HG03558 (cell line): Measurements from ENCODE around the gene XYLT2.

Experiments
- ATAC-seq: cut with Tn5 transposase; IDR thresholded peaks from one replicate; pipeline ENCODE4 v1.9.1; 2021; ENCODE audit warnings: moderate number of reproducible peaks; ENCODE audit not compliant: unreplicated experiment; ENCODE audit errors: extremely low read depth

XYLT2 gene

DNA sequence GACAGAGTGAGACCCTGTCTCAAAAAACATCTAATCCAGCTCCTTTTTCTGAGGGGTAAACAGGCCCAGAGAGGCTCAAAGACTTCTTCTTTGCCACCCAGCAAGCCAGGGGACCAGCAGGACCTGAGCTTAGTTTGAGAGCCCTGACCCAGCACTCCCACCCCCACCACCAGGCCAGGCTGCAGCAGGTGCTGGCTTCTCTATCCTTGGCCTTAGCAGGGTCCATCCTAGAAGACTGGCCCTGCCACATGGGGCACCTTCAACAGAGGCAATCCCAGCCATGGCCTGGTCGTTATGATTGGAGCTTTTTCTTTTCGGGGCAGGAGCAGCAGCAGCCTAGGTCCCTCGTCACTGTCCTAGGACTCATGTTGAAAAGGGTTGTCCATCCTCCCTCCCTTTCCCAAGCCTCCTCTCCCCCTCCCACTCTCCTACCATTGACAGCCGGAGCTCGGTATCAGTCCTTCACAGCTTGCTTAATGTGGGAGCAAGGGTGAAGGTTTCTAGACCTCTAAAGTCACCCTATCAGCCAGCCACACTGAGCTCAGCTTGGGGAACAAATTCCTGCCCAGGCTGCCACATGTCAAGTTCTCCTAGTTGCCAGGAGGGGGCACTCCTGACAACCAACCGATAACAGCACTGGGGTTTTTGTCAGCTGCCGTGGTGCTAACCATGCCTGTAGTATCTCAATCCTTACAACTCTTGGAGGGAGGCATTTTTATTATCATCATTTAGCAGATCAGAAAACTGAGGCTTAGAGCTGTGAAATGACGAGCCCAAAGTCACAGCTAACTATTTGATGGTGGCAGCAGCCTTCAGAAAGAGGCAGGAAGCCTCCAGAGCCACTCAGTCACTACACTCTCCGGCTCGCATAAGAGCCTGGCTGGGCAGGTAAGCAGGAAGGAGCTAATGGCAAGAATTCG lies 15.9 kb downstream of the XYLT2 start:
- no peak for ATAC-seq

DNA sequence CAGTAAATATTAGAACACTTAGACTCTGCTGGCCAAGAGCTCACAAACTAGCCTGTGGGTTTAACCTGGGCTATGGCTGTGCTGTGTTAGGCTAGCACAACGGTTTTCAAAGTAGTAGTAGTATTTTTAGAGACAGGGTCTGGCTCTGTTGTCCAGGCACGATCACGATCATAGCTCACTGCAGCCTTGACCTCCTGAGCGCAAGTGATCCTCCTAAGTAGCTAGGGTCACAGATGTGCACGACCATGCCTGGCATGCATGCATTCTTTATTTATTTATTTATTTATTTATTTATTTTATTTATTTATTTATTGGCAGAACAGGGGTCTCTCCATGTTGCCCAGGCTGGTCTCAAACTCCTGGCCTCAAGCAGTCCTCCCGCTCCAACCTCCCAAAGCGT lies 16.7 kb downstream of the XYLT2 start:
- no peak for ATAC-seq

DNA sequence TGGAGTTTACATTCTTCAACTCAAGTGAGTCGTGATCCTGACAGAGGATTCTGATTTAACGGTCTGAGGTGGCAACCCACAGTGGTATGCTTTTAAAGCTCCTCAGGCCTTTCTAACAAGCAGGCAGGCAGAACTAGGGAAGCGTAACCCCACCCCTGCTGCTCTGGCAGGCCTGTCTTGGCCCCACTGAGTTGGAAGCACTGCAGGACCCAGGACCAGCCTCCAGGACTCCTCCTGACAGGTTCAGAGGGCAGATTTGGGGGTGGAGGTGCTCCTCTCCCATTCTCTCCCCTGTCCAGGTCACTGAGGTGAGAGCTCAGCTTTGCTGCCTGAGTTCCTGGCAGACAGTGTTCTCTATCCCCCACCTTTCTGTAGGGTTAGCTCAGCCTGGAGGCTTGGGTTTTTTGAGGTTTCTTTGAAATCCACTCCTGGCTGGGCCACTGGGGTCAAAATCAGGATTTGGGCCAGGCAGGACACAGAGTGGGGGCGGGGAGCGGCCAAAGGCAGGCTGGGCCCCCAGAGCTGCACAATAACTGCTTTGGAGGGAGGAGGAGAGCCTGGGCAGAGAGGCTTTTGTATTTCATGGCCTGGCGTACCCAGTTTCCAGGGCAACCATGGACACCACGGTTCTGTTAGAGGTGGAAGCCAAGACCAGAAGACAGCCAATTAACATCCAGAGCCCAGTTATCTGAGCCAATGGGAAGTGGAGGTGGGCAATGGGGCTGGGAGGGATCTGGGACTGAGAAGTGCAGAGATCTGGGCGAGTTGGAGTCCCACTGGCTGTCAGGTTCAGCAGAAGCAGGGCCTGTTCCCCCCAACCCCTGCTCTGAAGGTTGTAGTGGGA lies 17.5 kb downstream of the XYLT2 start:
- no peak for ATAC-seq

DNA sequence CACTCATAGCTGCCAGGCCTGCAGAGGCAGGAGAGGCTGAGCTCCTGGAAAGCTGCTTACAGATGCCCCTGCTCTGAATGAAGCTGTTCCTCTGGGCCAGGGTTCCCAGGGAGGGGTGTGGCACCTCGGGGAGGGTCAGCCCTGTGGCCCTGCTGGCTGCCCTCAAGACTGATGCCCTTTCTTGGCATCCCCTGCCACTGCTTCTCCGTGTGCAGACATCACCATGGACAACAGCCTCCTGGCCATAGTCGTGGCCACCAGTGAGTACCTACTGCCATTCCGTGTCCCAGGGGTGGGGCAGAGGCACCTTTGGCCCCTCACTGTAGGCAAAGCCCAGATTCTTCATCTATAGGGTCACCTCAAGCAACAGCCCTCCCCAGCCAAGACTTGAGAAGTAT lies 18.1 kb downstream of the XYLT2 start:
- ATAC-seq, result no peak

DNA sequence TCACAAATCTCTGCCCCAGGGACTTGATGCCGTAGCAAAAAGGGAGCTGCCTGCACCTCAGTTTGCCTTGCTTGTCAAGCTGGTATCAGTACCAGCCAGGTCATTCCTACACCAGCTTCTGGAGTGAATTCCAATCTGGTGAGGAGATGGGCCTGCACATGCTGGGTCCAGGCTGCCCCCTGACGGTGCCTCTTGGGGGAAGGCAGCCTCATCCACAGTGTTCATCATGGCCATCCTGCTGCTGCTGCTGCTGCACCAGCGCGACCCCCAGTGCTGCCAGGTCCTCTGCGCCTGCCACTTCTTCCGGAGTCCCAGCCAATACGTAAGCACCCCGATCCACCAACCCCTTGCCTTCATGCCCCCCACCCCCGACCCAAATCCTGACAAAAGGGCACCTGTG lies 18.8 kb downstream of the XYLT2 start:
- no peak for ATAC-seq

DNA sequence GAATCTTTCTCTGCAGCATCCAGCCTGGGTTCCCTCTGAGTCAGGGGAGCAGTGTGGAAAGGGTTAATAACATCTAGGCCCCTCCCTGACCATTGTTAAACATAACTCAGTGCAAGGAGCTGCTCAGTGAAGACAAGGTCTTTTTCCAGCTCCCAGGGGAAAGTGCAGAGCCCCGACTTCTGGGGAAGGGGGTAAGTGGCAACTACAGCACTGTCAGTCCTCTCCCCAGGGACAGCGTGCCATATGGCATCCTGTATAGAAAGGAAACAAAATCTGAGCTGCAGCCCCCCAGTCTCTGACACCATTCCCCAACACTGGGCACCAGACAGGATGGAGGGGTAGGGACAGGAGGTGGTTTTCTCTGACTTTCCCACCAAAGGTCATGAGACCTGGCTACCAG lies 19.2 kb downstream of the XYLT2 start:
- no peak for ATAC-seq

DNA sequence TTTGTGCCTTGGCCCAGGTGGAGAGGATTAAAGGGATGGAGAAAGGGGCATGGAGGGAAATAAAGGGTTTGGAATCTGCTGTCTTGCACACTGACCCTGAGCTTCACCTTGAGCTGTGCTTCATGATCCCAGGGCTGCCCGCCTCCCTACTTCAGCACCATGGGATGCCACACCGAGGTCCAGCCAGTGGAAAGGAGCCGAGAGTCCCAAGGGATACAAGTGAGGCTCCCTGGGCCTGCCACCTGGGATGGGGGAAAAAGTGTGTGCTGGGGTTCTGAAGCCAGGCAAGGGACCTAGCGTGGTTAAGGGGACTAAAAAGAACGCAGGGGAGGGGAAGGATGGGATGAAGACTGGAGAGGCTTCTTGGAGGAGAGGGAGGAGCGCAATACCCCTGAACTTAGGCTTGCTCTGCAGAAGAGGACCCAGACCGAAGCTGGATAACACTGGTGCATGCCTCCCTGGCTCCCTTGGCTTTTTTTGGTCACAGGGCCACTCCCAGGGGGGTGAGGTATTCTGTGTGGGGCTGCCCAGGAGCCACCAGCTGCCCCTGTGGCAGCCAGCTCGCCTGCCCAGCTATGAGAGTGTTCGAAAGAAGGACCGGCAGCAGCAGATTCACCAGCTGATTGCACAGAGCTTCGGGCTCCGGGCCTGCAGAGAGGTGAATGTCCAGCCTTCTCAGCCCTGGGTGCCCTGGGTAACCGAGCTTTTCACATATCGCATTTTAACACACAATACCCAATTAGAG lies 19.9 kb downstream of the XYLT2 start:
- ATAC-seq, result no peak

DNA sequence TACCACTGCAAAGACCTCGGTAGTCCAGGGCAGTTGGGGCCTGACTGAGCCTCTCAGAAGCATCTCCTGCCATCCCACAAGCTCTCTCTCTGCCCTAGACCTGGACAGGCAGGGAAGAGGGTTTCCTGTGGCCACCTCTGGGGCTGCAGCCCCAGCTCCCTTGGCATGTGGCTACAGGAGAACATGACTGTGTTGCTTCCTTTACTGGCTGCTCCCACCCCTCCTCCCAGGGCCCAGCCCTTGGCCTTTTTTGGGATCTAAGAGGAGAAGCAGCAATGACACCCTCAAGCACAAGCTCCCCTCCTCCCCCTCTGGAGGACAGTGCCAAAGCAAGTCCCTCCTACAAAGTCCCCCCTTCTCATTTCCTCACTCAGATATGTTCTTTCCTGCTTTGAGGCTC lies 21.5 kb downstream of the XYLT2 start:
- ATAC-seq, result no peak

DNA sequence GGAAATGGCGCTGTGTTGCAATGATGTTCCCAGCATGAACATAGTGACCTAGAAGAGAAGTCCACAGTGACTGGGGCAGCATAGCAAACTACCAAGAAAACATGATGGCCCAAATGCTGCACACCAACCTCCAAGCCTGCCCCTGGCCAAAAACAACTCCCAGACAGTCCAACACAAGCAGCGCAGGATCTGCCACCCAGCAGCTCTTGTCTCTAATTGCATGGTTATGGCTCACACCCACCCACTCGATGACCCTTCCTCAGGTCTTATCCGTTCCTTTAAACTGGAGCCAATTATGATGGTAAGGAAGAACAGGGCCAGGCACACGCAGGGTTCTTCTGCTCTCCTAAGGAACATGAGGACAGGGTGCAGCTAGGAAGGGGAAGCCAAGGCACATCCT lies 24.1 kb downstream of the XYLT2 start:
- ATAC-seq, result no peak

DNA sequence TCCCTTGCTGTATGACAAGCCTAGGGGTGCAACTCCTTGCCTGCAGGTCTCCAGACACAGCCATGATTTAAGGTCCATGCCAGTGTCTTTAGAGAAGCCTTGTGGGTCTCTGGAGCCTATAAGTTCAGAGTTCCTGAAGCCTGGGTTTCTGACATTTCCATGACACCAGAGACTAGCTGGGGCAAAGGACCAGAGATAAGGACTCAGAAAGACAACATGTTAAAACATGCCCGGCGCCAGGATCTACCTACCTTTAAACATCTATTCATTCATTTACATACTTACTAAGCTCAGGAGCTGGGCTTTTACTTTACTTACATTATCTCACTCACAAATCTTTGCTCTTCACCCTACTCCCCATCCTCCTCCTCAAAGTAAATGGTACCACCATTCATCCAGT lies 25.6 kb downstream of the XYLT2 start:
- no peak for ATAC-seq

DNA sequence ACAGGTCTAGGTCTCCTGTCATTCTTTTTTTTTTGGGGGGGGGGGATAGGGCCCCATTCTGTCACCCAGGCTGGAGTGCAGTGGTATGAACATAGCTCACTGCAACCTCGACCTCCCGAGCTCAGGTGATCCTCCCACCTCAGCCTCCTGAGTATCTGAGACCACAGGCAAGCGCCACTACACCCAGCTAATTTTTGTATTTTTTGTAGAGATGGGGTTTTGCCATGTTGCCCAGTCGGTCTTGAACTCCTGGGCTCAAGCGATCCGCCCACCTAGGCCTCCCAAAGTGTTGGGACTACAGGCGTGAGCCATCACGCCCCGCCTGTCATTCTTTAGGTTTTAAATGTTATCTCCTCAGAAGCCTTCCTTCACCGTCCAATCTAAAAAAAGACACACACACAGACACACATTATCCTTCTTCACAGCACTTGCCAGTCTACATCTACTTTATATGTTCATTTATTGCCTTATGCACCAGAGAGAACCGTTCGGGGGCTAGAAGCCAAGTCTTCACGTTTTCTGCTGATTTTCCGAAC lies 26.4 kb downstream of the XYLT2 start:
- ATAC-seq, result no peak

DNA sequence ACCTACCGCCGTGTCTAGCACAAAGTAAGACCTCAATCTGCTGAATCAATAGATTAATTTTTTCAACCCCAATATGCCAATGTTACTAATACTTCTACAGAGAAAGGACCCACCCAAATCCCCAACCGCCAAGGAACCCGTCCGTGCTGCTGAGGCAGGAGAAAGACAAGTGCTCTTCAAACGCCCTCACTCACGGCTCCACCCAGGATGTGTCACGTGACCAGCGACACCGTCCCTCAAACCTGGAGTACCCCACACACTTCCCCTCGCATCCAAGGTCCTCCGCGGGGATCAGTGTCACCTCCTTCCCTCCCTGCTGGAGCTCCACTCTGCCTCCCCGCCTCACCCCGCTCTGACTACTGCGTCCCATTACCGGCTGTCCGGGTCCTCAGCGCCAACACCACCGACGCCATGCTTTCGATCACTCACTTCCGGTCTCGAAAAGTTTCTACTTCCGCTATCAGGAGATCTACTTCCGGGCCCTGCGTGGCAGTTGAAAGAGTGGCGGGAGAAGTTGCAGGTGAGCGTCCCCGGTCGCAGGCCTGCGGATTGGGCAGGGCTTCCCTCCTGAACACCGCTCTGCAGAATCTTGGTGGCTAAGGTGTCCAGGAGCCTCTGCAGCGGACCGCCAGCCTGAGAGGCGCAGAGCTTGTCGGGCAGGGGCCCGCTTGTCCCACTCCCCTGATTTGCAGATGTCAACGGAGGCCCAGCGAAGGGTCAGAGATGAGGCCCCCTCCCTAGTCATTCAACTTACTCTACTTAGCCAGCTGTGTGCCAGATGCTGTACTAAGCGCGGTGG lies 27.0 kb downstream of the XYLT2 start, which contains the start of the genes EME1 and MRPL27:
Gene EME1, plus strand, starts transcription at position 472 of the 799 bp plus-strand sequence. CDS start 1,980 bp downstream, outside the sequence.
Gene MRPL27, minus strand, starts transcription at position 427 of the 799 bp plus-strand sequence. Its CDS starts 14 bp downstream, at position 413.
- peak; percentile 52 for ATAC-seq

DNA sequence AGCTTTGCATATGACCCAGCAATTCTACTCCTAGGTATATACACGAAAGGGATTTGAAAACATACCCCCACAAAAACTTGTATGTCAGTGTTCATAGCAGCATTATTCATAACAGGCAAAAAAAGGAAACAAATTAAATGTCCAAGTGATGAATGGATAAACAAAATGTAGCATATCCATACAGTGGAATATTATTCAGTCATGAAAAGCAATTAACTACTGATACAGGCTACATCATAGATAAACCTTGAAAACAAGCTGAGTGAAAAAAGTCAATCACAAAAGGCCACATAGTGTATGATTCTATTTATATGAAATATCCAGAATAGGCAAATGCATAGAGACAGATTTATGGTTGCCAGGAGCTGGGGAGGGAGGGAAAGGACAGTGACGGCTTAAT lies 27.8 kb downstream of the XYLT2 start:
- ATAC-seq, result no peak

DNA sequence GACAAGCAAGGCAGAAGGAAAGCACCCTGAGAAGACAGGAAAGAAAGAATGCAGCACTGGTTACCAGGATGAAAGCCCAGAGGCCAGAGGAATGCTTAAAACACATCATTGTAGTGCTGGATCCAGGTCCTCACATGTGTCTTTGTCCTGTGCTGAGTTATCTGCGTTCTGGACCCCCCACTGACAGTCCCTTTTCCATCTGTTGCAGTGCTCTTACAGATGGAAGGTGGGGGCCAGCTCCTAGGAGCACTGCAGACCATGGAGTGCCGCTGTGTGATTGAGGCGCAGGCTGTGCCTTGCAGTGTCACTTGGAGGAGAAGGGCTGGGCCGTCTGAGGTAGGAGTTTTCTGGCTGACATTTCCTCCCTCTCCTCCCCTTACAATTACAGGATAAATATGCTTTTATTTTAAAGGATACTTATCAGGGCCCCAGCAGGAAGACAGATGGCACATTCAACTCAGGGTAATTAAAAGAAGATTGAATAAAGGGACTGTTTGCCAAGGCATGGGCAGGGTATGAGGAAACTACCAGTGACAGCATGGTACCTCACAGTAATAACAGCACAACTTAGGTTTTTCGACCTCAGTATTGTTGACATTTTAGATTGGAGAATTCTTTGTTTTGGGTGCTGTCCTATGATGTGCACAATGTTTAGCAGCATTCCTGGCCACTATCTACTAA lies 30.1 kb downstream of the XYLT2 start:
- no peak for ATAC-seq

DNA sequence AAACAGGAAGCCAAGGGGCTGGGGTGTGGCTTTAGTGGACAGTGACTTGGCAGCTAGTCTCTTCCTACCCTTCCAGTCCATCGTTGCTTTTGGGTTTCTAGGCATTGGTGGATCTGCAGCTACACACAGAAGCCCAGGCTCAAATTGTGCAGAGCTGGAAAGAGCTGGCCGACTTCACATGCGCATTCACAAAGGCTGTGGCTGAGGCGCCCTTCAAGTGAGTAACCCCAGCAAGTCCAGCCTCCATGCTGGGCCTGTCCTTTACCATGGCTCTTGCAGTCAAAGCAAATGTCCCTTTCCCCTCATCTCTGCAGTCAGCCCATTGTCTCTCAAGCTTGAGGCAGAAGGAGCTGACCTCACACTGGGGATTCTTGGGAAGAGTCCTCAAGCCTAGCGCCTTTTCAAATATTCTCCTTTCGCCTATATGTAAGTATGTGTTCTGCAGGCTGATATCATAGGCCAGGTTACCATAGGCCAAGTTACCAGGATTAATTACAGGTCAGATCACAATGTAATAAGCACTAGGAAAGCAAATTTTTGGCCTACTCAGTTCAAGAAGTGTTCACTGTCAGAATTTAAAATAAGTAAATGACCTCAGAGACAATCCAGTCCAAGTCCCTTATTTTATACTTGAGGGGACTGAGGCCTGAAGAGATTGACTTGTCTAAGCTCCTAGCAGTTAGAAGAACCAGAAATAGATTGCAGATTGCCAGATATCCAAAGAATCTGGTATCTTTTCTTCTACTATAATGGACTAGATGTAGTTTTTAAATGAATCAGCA lies 33.6 kb downstream of the XYLT2 start:
- ATAC-seq, result no peak

DNA sequence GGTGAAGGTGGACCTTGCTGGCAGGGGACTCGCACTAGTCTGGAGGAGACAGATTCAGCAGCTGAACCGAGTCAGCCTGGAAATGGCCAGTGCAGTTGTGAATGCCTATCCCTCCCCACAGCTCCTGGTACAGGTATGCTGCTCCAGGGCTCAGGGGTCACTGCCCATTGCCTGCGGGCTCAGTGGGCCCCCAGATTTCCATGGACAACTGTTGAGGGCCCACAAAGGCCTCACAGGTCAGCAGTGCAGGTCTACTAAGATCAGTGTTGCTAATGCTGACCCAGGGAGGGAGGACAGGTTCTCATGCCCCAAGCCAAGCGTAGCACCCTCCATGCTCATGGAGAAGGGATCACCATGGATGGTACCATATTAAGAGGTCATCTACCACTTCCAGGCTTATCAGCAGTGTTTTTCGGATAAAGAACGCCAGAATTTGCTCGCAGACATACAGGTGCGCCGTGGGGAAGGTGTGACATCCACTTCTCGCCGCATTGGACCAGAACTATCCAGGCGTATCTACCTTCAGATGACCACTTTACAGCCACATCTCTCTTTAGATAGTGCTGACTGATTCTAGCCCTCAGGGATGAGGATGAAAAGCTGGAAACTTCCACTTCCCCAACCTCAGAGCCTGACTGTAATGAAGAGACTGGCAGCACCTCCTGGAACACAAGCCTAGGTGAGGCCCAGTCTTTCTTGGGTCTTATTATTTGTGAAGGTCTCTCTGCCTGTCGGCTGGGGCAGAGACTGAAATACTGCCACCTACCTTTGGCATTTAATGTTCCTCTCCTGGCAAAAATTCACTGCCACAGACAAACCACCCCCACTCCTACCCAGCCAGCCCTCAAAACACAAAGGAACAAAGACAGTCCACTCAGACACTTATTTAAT lies 34.7 kb downstream of the XYLT2 start:
- ATAC-seq, result no peak

DNA sequence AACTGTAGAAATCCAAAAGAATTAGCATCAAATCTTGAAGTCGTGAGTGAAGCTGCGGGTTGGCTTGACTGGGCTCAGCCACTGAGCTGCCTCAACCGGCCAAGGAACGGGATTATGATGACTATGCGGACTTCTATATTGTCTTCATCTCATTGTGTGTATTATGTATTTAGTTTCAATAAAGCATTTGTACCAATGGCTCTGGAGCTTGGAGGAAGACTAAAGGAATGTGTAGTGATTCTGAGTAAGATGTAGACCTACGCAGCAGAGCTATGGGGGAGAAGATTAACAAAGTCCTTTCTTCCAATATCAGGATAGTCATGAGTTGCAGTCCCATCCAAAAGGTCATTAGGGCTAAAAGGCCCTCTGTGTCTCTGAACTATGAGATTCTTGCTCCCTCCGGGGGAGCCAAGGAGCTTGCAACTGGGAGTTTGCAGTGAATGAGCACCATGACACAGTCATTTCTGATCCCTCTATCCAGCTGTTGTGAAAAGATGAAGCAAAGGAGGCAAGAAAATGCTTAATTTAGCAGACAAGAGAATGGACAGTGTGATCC lies 35.4 kb downstream of the XYLT2 start:
- ATAC-seq, result no peak
